ENCODE results near the gene SEMA6B.
A peak's percentile ranks its signal among the peaks of the same experiment; 100 is the strongest.
"Not testable (repeated sequence)": the region's sequence is repeated elsewhere in the genome, so short reads cannot be mapped to it uniquely, and the experiment has no call there.

SEMA6B gene

GRCh38 chr19:4547303-4548237 lies 11.9 kb downstream of the SEMA6B start:
- peak; percentile 11 for DNase-seq

GRCh38 chr19:4543842-4544647 lies 15.4 kb downstream of the SEMA6B start:
- no peak for DNase-seq

DNA sequence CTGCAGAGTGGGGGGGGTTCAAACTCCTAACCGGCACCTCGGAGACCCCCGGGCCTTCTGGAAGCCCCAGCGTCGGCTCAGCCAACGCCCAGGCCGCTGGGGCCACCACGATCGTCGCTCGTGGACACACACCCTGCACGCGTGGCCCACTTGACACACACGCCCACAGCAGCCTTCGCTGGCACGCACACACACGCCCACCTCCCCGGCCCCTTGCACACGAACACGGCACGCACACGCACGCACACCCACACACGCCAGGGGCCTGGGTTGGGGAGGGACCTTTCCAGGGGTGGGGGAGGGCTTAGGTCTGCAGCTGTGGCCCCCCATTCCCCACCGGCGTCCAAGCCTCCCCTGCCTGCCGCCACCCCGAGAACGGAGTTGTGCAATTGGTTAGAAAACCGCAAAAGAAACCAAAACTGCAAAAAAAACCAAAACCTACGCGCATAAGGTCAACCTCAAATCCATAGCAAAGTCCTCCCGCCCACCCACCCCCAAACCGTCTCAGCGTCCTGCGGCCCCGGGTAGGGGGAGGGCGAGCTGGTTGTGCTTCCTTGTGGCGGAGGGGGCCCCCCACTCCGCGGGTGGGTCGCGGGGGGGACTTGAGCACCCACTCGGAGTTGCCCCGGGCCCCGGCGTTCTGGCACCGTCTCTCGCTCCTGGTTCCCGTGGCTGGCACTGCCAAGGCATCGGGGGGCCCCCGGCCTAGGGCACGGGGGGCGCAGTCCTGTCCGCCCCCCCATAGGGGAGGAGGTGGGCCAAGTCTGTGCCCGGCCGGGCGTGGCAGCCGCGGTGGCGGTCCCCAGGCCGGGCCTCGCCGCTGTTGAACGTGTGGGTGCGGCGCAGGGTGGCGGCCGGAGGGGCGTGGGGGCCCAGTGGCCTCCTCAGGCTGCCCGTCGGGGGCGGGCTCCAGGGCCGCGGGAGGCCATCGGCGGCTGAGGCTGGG lies 16.3 kb downstream of the SEMA6B start:
- DNase-seq = no peak

DNA sequence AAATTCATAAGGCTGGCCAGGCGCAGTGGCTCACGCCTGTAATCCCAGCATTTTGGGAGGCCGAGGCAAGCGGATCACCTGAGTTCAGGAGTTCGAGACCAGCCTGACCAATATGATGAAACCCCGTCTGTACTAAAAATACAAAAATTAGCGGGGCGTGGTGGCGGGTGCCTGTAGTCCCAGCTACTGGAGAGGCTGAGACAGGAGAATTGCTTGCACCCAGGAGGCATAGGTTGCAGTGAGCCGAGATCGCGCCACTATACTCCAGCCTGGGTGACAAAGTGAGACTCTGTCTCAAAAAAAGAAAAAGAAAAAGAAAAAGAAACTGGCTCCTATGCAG lies 17.7 kb downstream of the SEMA6B start:
- not testable (repeated sequence) for DNase-seq

GRCh38 chr19:4541114-4541805 lies 18.2 kb downstream of the SEMA6B start:
- DNase-seq = no peak

DNA sequence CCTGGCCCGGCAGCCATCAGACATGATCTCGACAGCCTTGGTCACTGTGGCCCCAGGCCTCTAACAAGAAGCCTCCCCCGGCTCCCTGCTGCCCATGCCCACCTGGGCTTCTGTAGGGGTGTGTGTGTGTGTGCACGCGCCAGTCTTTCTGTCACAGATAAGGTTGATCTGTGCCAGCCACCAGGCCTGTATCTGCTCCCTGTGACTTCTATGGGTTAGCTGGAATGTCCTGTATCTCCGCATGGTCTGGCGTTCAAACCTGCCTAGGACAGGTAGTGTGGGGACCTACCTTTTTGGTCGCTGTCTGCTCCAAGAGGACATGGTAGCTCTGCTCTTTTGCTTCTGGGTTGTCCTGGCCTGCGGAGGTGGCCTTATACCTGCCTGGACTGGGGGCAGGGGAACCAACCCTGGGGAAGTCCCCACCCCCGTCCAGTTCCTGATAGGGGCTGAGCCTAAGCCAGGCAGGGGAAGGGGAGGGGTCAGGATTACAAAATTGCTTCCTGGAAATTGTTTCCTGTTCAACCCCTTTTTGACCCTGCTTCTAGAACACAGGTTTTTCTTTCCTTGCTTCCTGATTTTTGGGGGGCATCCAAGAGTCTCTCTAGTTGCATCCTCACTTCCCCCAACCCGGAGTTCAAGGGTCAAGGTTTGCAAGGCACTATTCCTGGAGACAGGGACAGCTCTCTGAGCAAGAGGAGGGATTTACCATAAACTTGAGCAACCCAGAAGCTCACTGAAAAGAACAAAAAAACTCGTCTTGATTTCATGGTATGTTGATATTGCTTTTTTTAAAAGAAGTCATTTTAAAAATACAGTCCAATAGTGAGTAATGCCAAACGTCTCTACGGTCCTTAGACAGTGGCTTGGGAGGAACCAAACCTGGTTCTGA lies 19.5 kb downstream of the SEMA6B start, which contains the start of gene LRG1:
LRG1 (minus strand) TSS at position 344 of the 889 bp plus-strand sequence; CDS start at position 321, 23 bp downstream.
- no peak for DNase-seq

- no peak for DNase-seq
Measured at GRCh38 chr19:4539169-4539692, 20.3 kb downstream of the SEMA6B start.

GRCh38 chr19:4538601-4538954 lies 20.9 kb downstream of the SEMA6B start:
- DNase-seq = peak; percentile 96

GRCh38 chr19:4537953-4538600 lies 21.4 kb downstream of the SEMA6B start:
- DNase-seq = peak; percentile 88

DNA sequence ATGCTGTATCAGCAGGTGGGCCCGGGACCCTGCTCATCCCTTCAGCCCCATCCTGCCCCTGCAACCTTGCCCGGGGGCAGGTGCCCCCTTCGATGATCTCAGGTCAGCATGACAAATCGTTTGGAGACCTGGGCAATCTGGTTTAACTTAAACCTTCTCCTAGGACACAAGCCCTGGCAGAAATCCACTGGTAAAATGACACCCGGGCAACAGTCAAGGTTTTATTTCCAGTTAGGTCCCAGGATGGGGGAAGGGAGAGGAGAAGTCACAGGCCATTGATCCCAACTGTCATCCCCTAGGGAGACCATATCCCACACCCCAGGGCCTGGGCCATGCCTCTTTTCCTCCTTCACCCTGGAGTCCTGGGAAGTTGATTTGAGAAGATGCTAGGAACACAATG lies 22.7 kb downstream of the SEMA6B start:
- DNase-seq = peak; percentile 56

DNA sequence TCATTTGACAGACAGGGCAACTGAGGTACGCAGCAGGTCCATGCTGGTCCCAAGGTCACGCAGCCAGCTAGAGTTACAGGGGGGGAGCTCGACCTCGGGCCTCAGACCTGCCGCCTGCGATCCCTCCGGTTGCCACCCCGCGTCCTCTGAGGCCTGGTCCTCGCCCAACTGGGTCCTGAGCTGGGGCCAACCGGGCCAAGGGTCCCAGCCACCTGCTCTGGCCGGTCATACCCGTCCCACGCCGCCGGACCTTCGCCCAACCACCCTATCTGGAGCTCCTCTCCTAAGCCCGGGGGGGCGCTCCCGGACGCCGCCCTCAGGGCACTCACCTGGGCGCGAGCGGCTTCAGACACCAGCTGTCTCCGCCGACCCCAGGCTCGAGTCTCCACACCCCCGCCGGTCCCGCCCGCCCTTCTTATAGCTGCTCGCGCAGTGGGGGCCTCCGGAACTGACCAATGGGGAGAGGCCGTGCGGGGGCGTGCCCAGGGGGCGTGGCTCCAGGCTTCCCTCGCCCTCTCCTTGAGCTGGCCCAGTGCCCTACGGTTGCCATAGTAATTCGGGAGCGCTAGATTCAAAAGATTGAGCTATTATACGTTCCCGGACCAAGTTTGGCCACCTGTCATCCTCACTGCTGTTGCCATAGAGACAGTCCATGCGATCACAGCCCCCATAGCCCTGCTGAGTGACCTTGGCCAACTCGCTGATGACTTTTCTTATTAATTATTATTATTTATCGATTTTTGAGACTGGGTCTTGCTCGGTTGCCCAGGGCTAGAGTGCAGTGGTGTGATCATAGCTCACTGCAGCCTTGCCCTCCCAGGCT lies 24.4 kb downstream of the SEMA6B start, which contains the start of gene PLIN5:
PLIN5 (minus strand) TSS at position 389 of the 823 bp plus-strand sequence. CDS start 1,150 bp downstream, outside the sequence.
- peak; percentile 89 for DNase-seq

GRCh38 chr19:4533835-4534424 lies 25.6 kb downstream of the SEMA6B start:
- no peak for DNase-seq

DNA sequence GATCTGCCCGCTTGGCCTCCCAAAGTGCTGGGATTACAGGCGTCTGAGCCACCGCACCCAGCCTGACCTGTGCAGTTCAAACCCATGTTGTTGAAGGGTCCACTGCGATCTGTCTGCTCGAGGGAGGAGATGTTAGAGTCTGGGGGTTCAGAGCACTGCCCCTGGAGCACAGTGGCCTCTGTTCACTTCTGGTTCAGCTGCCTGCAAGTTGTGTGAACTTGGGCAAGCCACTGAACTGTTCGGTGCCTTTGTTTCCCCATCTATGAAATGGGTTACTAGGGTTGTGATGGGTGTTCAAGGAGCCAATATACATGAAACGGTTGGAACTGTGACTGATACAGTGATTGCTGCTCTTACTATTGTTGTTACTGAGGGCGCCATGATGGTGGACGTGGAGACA lies 26.1 kb downstream of the SEMA6B start:
- no peak for DNase-seq

DNA sequence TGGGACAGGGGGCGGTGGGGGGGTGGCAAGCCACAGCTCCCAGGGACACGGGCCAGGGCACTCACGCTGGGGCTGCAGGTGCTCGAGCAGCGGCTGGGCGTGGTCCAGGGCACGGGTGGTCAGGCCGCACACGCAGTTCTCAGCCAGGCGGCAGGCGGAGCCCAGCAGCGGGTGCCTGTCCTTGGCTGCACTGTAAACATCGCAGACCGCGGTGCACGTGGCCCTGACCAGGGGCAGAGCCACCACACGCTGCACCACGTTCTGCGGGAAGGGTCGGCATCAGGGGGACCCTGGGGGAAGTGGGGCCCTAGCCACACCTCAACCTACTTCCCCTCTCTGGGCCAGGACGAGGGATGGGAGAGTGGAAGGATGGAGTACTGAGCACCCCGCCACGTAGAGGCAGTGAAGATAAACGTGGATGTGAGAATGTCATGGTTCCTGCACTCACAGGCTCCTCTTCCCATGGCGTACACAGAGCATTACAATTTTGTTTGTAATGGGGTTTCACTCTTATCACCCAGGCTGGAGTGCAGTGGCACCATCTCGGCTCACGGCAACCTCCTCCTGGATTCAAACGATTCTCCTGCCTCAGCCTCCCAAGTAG lies 27.8 kb downstream of the SEMA6B start:
- no peak for DNase-seq

- DNase-seq = no peak
Measured at GRCh38 chr19:4529924-4530522, 29.5 kb downstream of the SEMA6B start.

GRCh38 chr19:4528843-4529242 lies 30.6 kb downstream of the SEMA6B start:
- no peak for DNase-seq

- DNase-seq = not testable (repeated sequence)
Measured at GRCh38 chr19:4527377-4527776, 32.1 kb downstream of the SEMA6B start.

- no peak for DNase-seq
Measured at GRCh38 chr19:4525563-4526002, 33.9 kb downstream of the SEMA6B start.

All from NCI-H1105 treated with DMSO at 0.1 percent for 48 hours (cell line).